ENCODE data around the gene ZNF831. TPM values are rescaled to one million over a fixed set of nuclear protein-coding genes. Genes with fewer than 3 reads are reported as not detected.

The ZNF831 gene
- total RNA-seq, 1 donor from 2014 or later, result 1.0 TPM

- peak in 1 of 2 donors; percentile 10 for ATAC-seq
- TF ChIP-seq, protein P1, sequence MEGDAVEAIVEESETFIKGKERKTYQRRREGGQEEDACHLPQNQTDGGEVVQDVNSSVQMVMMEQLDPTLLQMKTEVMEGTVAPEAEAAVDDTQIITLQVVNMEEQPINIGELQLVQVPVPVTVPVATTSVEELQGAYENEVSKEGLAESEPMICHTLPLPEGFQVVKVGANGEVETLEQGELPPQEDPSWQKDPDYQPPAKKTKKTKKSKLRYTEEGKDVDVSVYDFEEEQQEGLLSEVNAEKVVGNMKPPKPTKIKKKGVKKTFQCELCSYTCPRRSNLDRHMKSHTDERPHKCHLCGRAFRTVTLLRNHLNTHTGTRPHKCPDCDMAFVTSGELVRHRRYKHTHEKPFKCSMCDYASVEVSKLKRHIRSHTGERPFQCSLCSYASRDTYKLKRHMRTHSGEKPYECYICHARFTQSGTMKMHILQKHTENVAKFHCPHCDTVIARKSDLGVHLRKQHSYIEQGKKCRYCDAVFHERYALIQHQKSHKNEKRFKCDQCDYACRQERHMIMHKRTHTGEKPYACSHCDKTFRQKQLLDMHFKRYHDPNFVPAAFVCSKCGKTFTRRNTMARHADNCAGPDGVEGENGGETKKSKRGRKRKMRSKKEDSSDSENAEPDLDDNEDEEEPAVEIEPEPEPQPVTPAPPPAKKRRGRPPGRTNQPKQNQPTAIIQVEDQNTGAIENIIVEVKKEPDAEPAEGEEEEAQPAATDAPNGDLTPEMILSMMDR (IDR thresholded peaks at IDR 0.05), result no peak
- Histone ChIP-seq H3K4me1 (no peaks in the 10 kb centered on the region), H3K27me3 (ENCODE audit: low read depth) (peaks cover 13% of the 10 kb centered on the region), H3K9me3 (no peaks in the 10 kb centered on the region), H3K4me3 (no peak overlapping the region), H3K27ac (no peak overlapping the region), H3K36me3 (no peaks in the 10 kb centered on the region)
- no peak for DNase-seq
- intact Hi-C loops (cut with DNase I), result no loop called here
Measured at GRCh38 chr20:59191756-59192532, 28.3 kb downstream of the ZNF831 start.

DNA sequence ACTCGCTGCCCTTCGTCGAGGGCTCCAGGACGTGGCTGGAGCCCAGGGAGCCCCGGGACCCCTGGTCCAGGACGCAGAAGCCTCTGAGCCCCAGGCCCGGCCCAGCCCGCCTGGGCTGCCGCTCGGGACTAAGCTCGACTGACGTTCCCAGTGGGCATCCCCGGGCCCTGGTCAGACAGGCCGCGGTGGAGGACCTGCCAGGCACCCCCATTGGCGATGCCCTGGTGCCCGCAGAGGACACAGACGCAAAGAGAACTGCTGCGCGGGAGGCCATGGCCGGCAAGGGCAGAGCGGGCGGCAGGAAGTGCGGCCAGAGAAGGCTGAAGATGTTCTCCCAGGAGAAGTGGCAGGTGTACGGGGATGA is 28.9 kb downstream of the ZNF831 start:
- DNase-seq (no peak), ATAC-seq (no peak)
- peaks cover 13% of the 10 kb centered on the region for H3K27me3 ChIP-seq (ENCODE audit: low read depth)
- no peaks in the 10 kb centered on the region for H3K9me3 ChIP-seq
- TF ChIP-seq, protein P1 (IDR thresholded peaks at IDR 0.05), result no peak
- H3K27ac ChIP-seq, result no peak overlapping the region
- intact Hi-C loops (cut with DNase I), result no loop called here
- H3K4me3 ChIP-seq, result no peak overlapping the region
- H3K36me3 ChIP-seq, result no peaks in the 10 kb centered on the region
- H3K4me1 ChIP-seq, result no peaks in the 10 kb centered on the region

- intact Hi-C loops (cut with DNase I), result no loop called here
- TF ChIP-seq, protein P1 (IDR thresholded peaks at IDR 0.05), result no peak
- DNase-seq, result no peak
Measured at GRCh38 chr20:59193325-59193724, 29.7 kb downstream of the ZNF831 start.

DNA sequence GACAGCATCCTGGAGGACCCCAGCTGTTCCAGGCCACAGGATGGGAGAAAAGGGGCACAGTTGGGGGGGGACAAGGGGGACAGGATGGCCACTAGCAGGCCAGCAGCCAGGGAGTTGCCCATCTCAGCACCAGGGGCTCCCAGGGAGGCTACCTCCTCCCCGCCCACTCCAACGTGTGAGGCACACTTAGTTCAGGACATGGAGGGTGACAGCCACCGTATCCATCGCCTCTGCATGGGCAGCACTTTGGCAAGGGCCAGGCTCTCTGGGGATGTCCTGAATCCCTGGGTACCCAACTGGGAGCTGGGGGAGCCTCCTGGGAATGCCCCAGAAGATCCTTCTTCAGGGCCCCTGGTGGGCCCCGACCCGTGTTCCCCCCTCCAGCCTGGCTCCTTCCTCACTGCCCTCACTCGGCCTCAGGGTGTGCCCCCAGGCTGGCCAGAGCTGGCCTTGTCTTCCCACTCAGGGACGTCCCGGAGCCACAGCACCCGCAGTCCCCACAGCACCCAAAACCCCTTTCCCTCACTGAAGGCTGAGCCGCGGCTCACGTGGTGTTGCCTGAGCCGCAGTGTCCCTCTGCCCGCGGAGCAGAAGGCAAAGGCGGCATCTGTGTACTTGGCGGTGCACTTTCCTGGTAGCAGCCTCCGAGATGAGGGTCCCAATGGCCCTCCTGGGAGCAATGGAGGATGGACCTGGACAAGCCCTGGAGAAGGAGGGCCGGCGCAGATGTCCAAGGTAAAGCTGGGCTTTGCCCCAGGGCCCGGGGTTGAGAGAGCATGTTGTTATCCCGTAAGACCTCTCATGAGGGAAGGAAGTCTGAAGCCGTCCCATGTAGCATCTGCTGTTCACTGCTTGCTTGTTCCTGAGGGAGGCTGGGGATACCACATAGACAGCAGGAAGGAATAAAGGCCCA is 30.7 kb downstream of the ZNF831 start:
- H3K27me3 ChIP-seq (ENCODE audit: low read depth), result peaks cover 13% of the 10 kb centered on the region
- DNase-seq (no peak), ATAC-seq (no peak)
- H3K4me1 ChIP-seq, result no peaks in the 10 kb centered on the region
- intact Hi-C loops (cut with DNase I), result no loop called here
- H3K36me3 ChIP-seq, result no peaks in the 10 kb centered on the region
- TF ChIP-seq, protein P1 (IDR thresholded peaks at IDR 0.05), result no peak
- no peaks in the 10 kb centered on the region for H3K9me3 ChIP-seq
- no peak overlapping the region for H3K4me3 ChIP-seq
- H3K27ac ChIP-seq, result no peak overlapping the region

More at GRCh38 chr20:59193325-59193724, 29.7 kb downstream of the ZNF831 start:
- no peak for ATAC-seq
- no peaks in the 10 kb centered on the region for H3K36me3 ChIP-seq
- no peak overlapping the region for H3K27ac ChIP-seq
- H3K4me3 ChIP-seq, result no peak overlapping the region
- H3K4me1 ChIP-seq, result no peaks in the 10 kb centered on the region
- H3K27me3 ChIP-seq (ENCODE audit: low read depth), result peaks cover 13% of the 10 kb centered on the region
- no peaks in the 10 kb centered on the region for H3K9me3 ChIP-seq

- H3K27ac ChIP-seq, result no peak overlapping the region
- H3K36me3 ChIP-seq, result no peaks in the 10 kb centered on the region
- H3K27me3 ChIP-seq (ENCODE audit: low read depth), result peaks cover 13% of the 10 kb centered on the region
- no peaks in the 10 kb centered on the region for H3K4me1 ChIP-seq
- TF ChIP-seq, protein P1 (IDR thresholded peaks at IDR 0.05), result no peak
- intact Hi-C loops (cut with DNase I), result no loop called here
- no peak for DNase-seq
- H3K4me3 ChIP-seq, result no peak overlapping the region
- no peaks in the 10 kb centered on the region for H3K9me3 ChIP-seq
- no peak for ATAC-seq
Measured at GRCh38 chr20:59195316-59195993, 31.8 kb downstream of the ZNF831 start.
